IMR-90 (cell line): ENCODE data around the gene CPNE2. TPM values are rescaled to one million over a fixed set of nuclear protein-coding genes. Genes with fewer than 3 reads are reported as not detected.

Source experiments
- ATAC-seq: fragments of 200-7000 bp; cut with Tn5 transposase; 2 replicates; pipeline ENCODE4 v1.9.1; 2020; ENCODE audit warnings: low read depth, mild to moderate bottlenecking, moderate library complexity
- BruUV-seq: library from RNA; stranded (reverse); fragments of 400-500 nt; replicated peaks from 2 replicates; lab custom pipeline; 2021; lab: Mats Ljungman, UMichigan
- CTCF ChIA-PET: fragments of 300-600 bp; formaldehyde crosslinking; extraction: SDS; loops from one replicate; lab custom pipeline; 2021; ENCODE audit warnings: antibody characterized with exemption; lab: Yijun Ruan, JAX
- POLR2A ChIA-PET: fragments of 300-600 bp; sonication (Branson Sonifier 250); formaldehyde crosslinking; loops from one replicate; lab custom pipeline; 2022; ENCODE audit warnings: antibody characterized with exemption; ENCODE audit not compliant: unreplicated experiment; lab: Charles Lee
- DNase-seq: peaks from one replicate; pipeline ENCODE4 v3.0.0; 2013
- H2AFZ ChIP-seq: replicated peaks from 2 replicates; pipeline ENCODE3; 2013; ENCODE audit warnings: low read length, mild to moderate bottlenecking; ENCODE audit not compliant: poor library complexity
- H2AK5ac ChIP-seq: 2 replicates; pipeline ENCODE4 v1.6.1; 2013; ENCODE audit warnings: low read depth, low read length, inconsistent platforms
- H2AK9ac ChIP-seq: replicated peaks from 2 replicates; pipeline ENCODE3; 2013; ENCODE audit warnings: mild to moderate bottlenecking, low read depth, low read length, moderate library complexity; ENCODE audit not compliant: poor library complexity
- H2BK120ac ChIP-seq: 2 replicates; pipeline ENCODE4 v1.6.1; 2013; ENCODE audit warnings: low read depth, low read length, inconsistent platforms
- H2BK15ac ChIP-seq: 3 replicates; pipeline ENCODE4 v1.6.1; 2013; ENCODE audit warnings: low read depth, low read length, inconsistent platforms
- H2BK20ac ChIP-seq: 2 replicates; pipeline ENCODE4 v1.6.1; 2013; ENCODE audit warnings: low read depth, mild to moderate bottlenecking, inconsistent platforms, low read length, moderate library complexity
- H2BK5ac ChIP-seq: 2 replicates; pipeline ENCODE4 v1.6.1; 2013; ENCODE audit warnings: mild to moderate bottlenecking, low read depth, low read length, inconsistent platforms; ENCODE audit not compliant: poor library complexity, severe bottlenecking
- H3K14ac ChIP-seq: replicated peaks from 2 replicates; pipeline ENCODE4 v1.6.1; 2013; ENCODE audit warnings: low read depth, low read length, inconsistent platforms
- H3K18ac ChIP-seq: 2 replicates; pipeline ENCODE4 v1.6.1; 2013; ENCODE audit warnings: low read depth, low read length, control low read depth
- H3K23ac ChIP-seq: 2 replicates; pipeline ENCODE4 v1.6.1; 2013; ENCODE audit warnings: low read depth, low read length, inconsistent platforms
- H3K27ac ChIP-seq: 2 replicates; pipeline ENCODE4 v1.5.1; 2013; ENCODE audit warnings: mild to moderate bottlenecking, control low read depth, low read length; ENCODE audit not compliant: insufficient read depth
- H3K27me3 ChIP-seq: 2 replicates; pipeline ENCODE4 v1.6.1; 2013; ENCODE audit warnings: low read length; ENCODE audit not compliant: control insufficient read depth, insufficient read depth
- H3K36me3 ChIP-seq: 2 replicates; pipeline ENCODE4 v1.6.1; 2013; ENCODE audit warnings: low read length, mixed read lengths; ENCODE audit not compliant: control insufficient read depth, insufficient read depth
- H3K4ac ChIP-seq: 2 replicates; pipeline ENCODE4 v1.6.1; 2013; ENCODE audit warnings: low read depth, low read length, inconsistent platforms
- H3K4me1 ChIP-seq: 2 replicates; pipeline ENCODE4 v1.6.1; 2013; ENCODE audit warnings: low read length, mixed read lengths; ENCODE audit not compliant: control insufficient read depth, insufficient read depth
- H3K4me2 ChIP-seq: 2 replicates; pipeline ENCODE4 v1.6.1; 2013; ENCODE audit warnings: low read depth, mild to moderate bottlenecking, control low read depth, low read length, moderate library complexity
- H3K4me3 ChIP-seq: 2 replicates; pipeline ENCODE4 v1.5.1; 2013; ENCODE audit warnings: low read depth, mild to moderate bottlenecking, control low read depth, low read length, moderate library complexity; ENCODE audit not compliant: insufficient read depth
- H3K56ac ChIP-seq: 2 replicates; pipeline ENCODE4 v1.6.1; 2013; ENCODE audit warnings: low read length, inconsistent platforms; ENCODE audit not compliant: insufficient read depth; ENCODE audit errors: extremely low read depth
- H3K79me1 ChIP-seq, 2 experiments: 2 replicates each; pipeline ENCODE4 v1.6.1; 2013; ENCODE audit warnings: low read length in 2 of 2, inconsistent platforms in 1 of 2, low read depth in 1 of 2
- H3K9ac ChIP-seq: 2 replicates; pipeline ENCODE4 v1.6.1; 2013; ENCODE audit warnings: low read depth, low read length, control low read depth
- H3K9me1 ChIP-seq: 2 replicates; pipeline ENCODE4 v1.6.1; 2013; ENCODE audit warnings: low read length, inconsistent platforms; ENCODE audit not compliant: insufficient read depth
- H3K9me3 ChIP-seq: 2 replicates; pipeline ENCODE4 v1.6.1; 2013; ENCODE audit warnings: low read length; ENCODE audit not compliant: control insufficient read depth, insufficient read depth
- H4K20me1 ChIP-seq: 2 replicates; pipeline ENCODE4 v1.6.1; 2013; ENCODE audit warnings: low read length, inconsistent platforms; ENCODE audit not compliant: insufficient read depth
- H4K5ac ChIP-seq: 2 replicates; pipeline ENCODE4 v1.6.1; 2013; ENCODE audit warnings: mild to moderate bottlenecking, low read depth, low read length, control low read depth
- H4K8ac ChIP-seq, 2 experiments: 2 replicates each; pipeline ENCODE4 v1.6.1; 2013; ENCODE audit warnings: low read depth in 2 of 2, low read length in 2 of 2, control low read depth in 1 of 2, inconsistent platforms in 1 of 2
- H4K91ac ChIP-seq: 2 replicates; pipeline ENCODE4 v1.6.1; 2013; ENCODE audit warnings: low read depth, low read length, inconsistent platforms; ENCODE audit not compliant: insufficient read depth
- BHLHE40 ChIP-seq: fragments of 150-350 bp; IDR thresholded peaks from 2 replicates; pipeline ENCODE4 v1.6.1; 2016; ENCODE audit warnings: mild to moderate bottlenecking, low read depth, low read length
- CEBPB ChIP-seq: IDR thresholded peaks from 2 replicates; pipeline ENCODE4 v1.6.1; 2012; ENCODE audit warnings: low read depth, low read length, improper control_type of control experiment
- CHD1 ChIP-seq: IDR thresholded peaks from 2 replicates; pipeline ENCODE4 v1.6.1; 2012; ENCODE audit warnings: low read depth, low read length, improper control_type of control experiment
- CTCF ChIP-seq: conservative IDR thresholded peaks from 2 replicates; pipeline ENCODE4 v1.5.1; 2012; ENCODE audit warnings: mild to moderate bottlenecking, low read depth, low read length, improper control_type of control experiment
- FOS ChIP-seq: fragments of 150-350 bp; IDR thresholded peaks from 2 replicates; pipeline ENCODE4 v1.6.1; 2016; ENCODE audit warnings: low read depth, low read length
- MAFK ChIP-seq: IDR thresholded peaks from 2 replicates; pipeline ENCODE4 v1.6.1; 2012; ENCODE audit warnings: low read depth, low read length, improper control_type of control experiment
- MAZ ChIP-seq: IDR thresholded peaks from 2 replicates; pipeline ENCODE4 v1.6.1; 2012; ENCODE audit warnings: low read depth, mild to moderate bottlenecking, low read length, improper control_type of control experiment, moderate library complexity, borderline replicate concordance
- MXI1 ChIP-seq: IDR thresholded peaks from 2 replicates; pipeline ENCODE4 v1.6.1; 2012; ENCODE audit warnings: low read depth, mild to moderate bottlenecking, low read length, moderate library complexity, borderline replicate concordance
- NFE2L2 ChIP-seq: fragments of 150-350 bp; IDR thresholded peaks from 2 replicates; pipeline ENCODE4 v1.6.1; 2016; ENCODE audit warnings: low read depth, mild to moderate bottlenecking, low read length
- SMC3 ChIP-seq: fragments of 150-350 bp; IDR thresholded peaks from 2 replicates; pipeline ENCODE4 v1.6.1; 2016; ENCODE audit warnings: low read depth, mild to moderate bottlenecking, antibody characterized with exemption, low read length, moderate library complexity
- USF2 ChIP-seq: fragments of 150-350 bp; IDR thresholded peaks from 2 replicates; pipeline ENCODE4 v1.6.1; 2017; ENCODE audit warnings: mild to moderate bottlenecking, antibody characterized with exemption, low read length, low read depth
- WGBS, 2 experiments: methylation state at CpG; one replicate each; pipeline versions ENCODE4 v1.1.5 to v1.1.7; 2013; ENCODE audit warnings: missing lambda C conversion rate in 2 of 2; ENCODE audit not compliant: insufficient read length in 1 of 2; ENCODE audit errors: extremely low coverage in 2 of 2; 5-methylcytosine and 5-hydroxymethylcytosine counted together
- dilution Hi-C: fragments of 300-500 bp; cut with HindIII; formaldehyde crosslinking; loops from one replicate; pipeline ENCODE4 v1.14.3; 2018; ENCODE audit warnings: low sequenced_read_pairs; ENCODE audit not compliant: unreplicated experiment
- in situ Hi-C: fragments of 300-500 bp; cut with MboI; formaldehyde crosslinking; loops from 3 replicates; pipeline ENCODE4 v1.14.3; 2019; ENCODE audit warnings: low sequenced_read_pairs, inconsistent platforms, mixed read lengths
- intact Hi-C: fragments of 100-400 bp; cut with micrococcal nuclease; formaldehyde crosslinking; loops from 2 replicates; pipeline ENCODE4 v1.10.0; 2022
- polyA plus RNA-seq, 3 experiments: library from polyadenylated mRNA; depleted of rRNA; stranded (reverse); fragments of >200 nt; gene quantifications; 2 replicates each; pipeline ENCODE4 v1.2.3, GENCODE V29; 2012; ENCODE audit warnings: low replicate concordance in 1 of 3
- total RNA-seq: library from RNA; depleted of rRNA; stranded (reverse); fragments of >200 nt; gene quantifications from 2 replicates; pipeline ENCODE4 v1.2.3, GENCODE V29; 2012
- TF ChIP-seq, protein P1 (sequence below): fragments of 150-350 bp; IDR thresholded peaks from 2 replicates; pipeline ENCODE4 v1.6.1; 2016; ENCODE audit warnings: low read depth, mild to moderate bottlenecking, low read length, moderate library complexity, borderline replicate concordance

Gene CPNE2
- total and polyA plus RNA-seq, 2 of the 4 experiments (the other 2 are of a cell fraction): 15.4 to 48.0 TPM

- TF ChIP-seq MAFK (no peak), MXI1 (no peak), NFE2L2 (no peak), CHD1 (no peak), SMC3 (no peak), MAZ (no peak), CTCF (no peak), USF2 (no peak), FOS (no peak), CEBPB (no peak), BHLHE40 (no peak)
- TF ChIP-seq, protein P1, sequence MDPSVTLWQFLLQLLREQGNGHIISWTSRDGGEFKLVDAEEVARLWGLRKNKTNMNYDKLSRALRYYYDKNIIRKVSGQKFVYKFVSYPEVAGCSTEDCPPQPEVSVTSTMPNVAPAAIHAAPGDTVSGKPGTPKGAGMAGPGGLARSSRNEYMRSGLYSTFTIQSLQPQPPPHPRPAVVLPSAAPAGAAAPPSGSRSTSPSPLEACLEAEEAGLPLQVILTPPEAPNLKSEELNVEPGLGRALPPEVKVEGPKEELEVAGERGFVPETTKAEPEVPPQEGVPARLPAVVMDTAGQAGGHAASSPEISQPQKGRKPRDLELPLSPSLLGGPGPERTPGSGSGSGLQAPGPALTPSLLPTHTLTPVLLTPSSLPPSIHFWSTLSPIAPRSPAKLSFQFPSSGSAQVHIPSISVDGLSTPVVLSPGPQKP: no peak
- intact Hi-C loops (no loop called here), dilution Hi-C loops (no loop called here), in situ Hi-C loops (no loop called here)
- Histone ChIP-seq H2BK20ac (no peak overlapping the region), H3K27ac (no peak overlapping the region), H4K8ac (no peak overlapping the region), H4K91ac (no peak overlapping the region), H2AK9ac (no peak overlapping the region), H2AK5ac (no peak overlapping the region), H3K9ac (no peak overlapping the region), H2AFZ (no peak overlapping the region), H2BK5ac (no peak overlapping the region), H4K20me1 (no peaks in the 10 kb centered on the region), H3K4me1 (peaks cover 7% of the 10 kb centered on the region), H3K36me3 (peaks cover 4% of the 10 kb centered on the region; the same call in 1 of the 2 replicates), H2BK15ac (no peak overlapping the region), H3K56ac (no peak overlapping the region), H3K14ac (no peak overlapping the region), H4K5ac (no peak overlapping the region), H3K23ac (no peak overlapping the region), H3K9me3 (no peaks in the 10 kb centered on the region), H2BK120ac (no peak overlapping the region), H3K79me1 (peaks cover 0 to 7% of the 10 kb centered on the region in 2 experiments; a peak in 1 of 4 replicates), H3K9me1 (peaks cover 9% of the 10 kb centered on the region; the same call in 1 of the 2 replicates), H3K4ac (no peak overlapping the region), H3K4me2 (no peak overlapping the region), H3K4me3 (no peak overlapping the region), H3K18ac (no peak overlapping the region), H3K27me3 (no peaks in the 10 kb centered on the region)
- ATAC-seq: no peak
- no peak for DNase-seq
- ChIA-PET CTCF (no interaction called here), POLR2A (no interaction called here)
- no TSS peak for BruUV-seq
- no CpG with 5 or more reads among the region's 2 CpGs for WGBS, 2 experiments
These were observed 26.2 kb downstream of the CPNE2 start for GRCh38 chr16:57118461-57119084.
